ENCODE measurements around the gene KCNG4. TPM values are rescaled to one million over a fixed set of nuclear protein-coding genes. Genes with fewer than 3 reads are reported as not detected.

KCNG4 gene
- total and polyA plus RNA-seq, 10 of the 15 experiments (the other 5 are each of a cell fraction or from before 2014, with no cell fraction given), result not detected

GRCh38 chr16:84186685-84187437 is 53.0 kb downstream of the KCNG4 start, which contains the start of gene TAF1C (continued):
- TF ChIP-seq JUNB (IDR thresholded peaks at IDR 0.05) (no peak), PRDM15 (CRISPR knock-in tag; IDR thresholded peaks at IDR 0.05) (no peak), SREBF2 (IDR thresholded peaks at IDR 0.05; ENCODE audit: low read length) (peak; percentile 73), CEBPB (IDR thresholded peaks at IDR 0.05; ENCODE audit: borderline replicate concordance in 1 of 2, low read depth in 2 of 2, low read length in 2 of 2) (no peak), ZNF687 (IDR thresholded peaks at IDR 0.05) (peak; percentile 72), ZNF207 (IDR thresholded peaks at IDR 0.05; ENCODE audit: borderline replicate concordance) (peak; percentile 94), EZH2 (IDR thresholded peaks at IDR 0.05; ENCODE audit: borderline replicate concordance, control insufficient read depth, low read depth, low read length) (no peak), TCF12 (IDR thresholded peaks at IDR 0.05; ENCODE audit: low read depth, low read length) (peak; percentile 54), ZNF24 (IDR thresholded peaks at IDR 0.05) (peak; percentile 61; the same call in 1 of the 2 replicates), CREM (IDR thresholded peaks at IDR 0.05; ENCODE audit: low read depth) (peak; percentile 55), CBX3 (IDR thresholded peaks at IDR 0.05; ENCODE audit: borderline replicate concordance, low read depth) (no peak), ETV6 (conservative IDR thresholded peaks at IDR 0.05 in 1 of 2, IDR thresholded peaks at IDR 0.05 in 1 of 2; ENCODE audit: borderline replicate concordance in 1 of 2, low read depth in 1 of 2) (no peak), ZZZ3 (IDR thresholded peaks at IDR 0.05; ENCODE audit: control insufficient read depth, insufficient read length, low read depth) (no peak), LARP7 (IDR thresholded peaks at IDR 0.05) (peak; percentile 66; the same call in 1 of the 2 replicates), E4F1 (IDR thresholded peaks at IDR 0.05; ENCODE audit: borderline replicate concordance, partially characterized antibody) (peak; percentile 29), IKZF1 (conservative IDR thresholded peaks at IDR 0.05) (peak; percentile 68), RB1 (IDR thresholded peaks at IDR 0.05; ENCODE audit: borderline replicate concordance) (peak; percentile 94), ZNF384 (IDR thresholded peaks at IDR 0.05; ENCODE audit: borderline replicate concordance, low read depth, low read length) (no peak), CREB1 (IDR thresholded peaks at IDR 0.05; ENCODE audit: low read depth) (no peak; the same call in 1 of the 2 replicates), CBX5 (IDR thresholded peaks at IDR 0.05; ENCODE audit: low read depth) (no peak), HDAC2 (IDR thresholded peaks at IDR 0.05) (no peak)

Measured in GM12878 (cell line).